Peyer's patch (tissue), 4 donors: Measurements from ENCODE around the gene ABHD3. TPM values are rescaled to one million over a fixed set of nuclear protein-coding genes. Genes with fewer than 3 reads are reported as not detected.

Experiments used
- DNase-seq, 3 donors: peaks; one replicate each; pipeline ENCODE4 v3.0.0-alpha.2; 2017 to 2019
- H3K27ac ChIP-seq, 4 donors: fragments of 200-600 bp; sonication (generic); one replicate each; pipeline ENCODE4 v1.5.1; 2016 to 2019
- H3K27me3 ChIP-seq, 2 donors: fragments of 200-600 bp; sonication (generic); one replicate each; pipeline ENCODE4 v1.5.1; 2019
- H3K36me3 ChIP-seq, 3 donors: fragments of 200-600 bp; sonication (generic); one replicate each; pipeline ENCODE4 v1.5.1; 2016 to 2019
- H3K4me1 ChIP-seq, 4 donors: fragments of 200-600 bp; sonication (generic); one replicate each; pipeline ENCODE4 v1.5.1; 2016 to 2019
- H3K4me3 ChIP-seq, 4 donors: fragments of 200-600 bp; sonication (generic); 1 replicate in 3 of 4; 2 replicates in 1 of 4; pipeline ENCODE4 v1.5.1; 2016 to 2019; ENCODE audit warnings: mild to moderate bottlenecking in 1 of 4
- H3K9me3 ChIP-seq, 4 donors: fragments of 200-600 bp; sonication (generic); one replicate each; pipeline ENCODE4 v1.5.1; 2016 to 2019; ENCODE audit warnings: mild to moderate bottlenecking in 1 of 4
- CTCF ChIP-seq, 6 experiments: fragments of 450-650 bp in 4 of 6; fragments of 200-600 bp in 2 of 6; sonication (generic) in 1 of 6; IDR thresholded peaks; one replicate each; pipeline ENCODE4 v1.5.1; 2017 to 2019; ENCODE audit warnings: antibody characterized with exemption in 6 of 6, mild to moderate bottlenecking in 3 of 6, moderate library complexity in 1 of 6
- POLR2A ChIP-seq, 2 donors: fragments of 450-650 bp; IDR thresholded peaks; one replicate each; pipeline ENCODE4 v1.5.1; 2017; ENCODE audit warnings: antibody characterized with exemption in 2 of 2, mild to moderate bottlenecking in 2 of 2, moderate library complexity in 2 of 2
- total RNA-seq, 4 donors: library from RNA; depleted of rRNA; stranded (reverse); fragments of >200 nt; gene quantifications; one replicate each; pipeline ENCODE4 v1.1.0, GENCODE V29; 2016

ABHD3 gene
- total RNA-seq, 4 donors from 2014 or later = 23.1 to 133 (median 47.2) TPM

- no peaks in the 10 kb centered on the region for H3K27me3 ChIP-seq
- H3K4me1 ChIP-seq = peaks cover 0 to 25% (median 6%) of the 10 kb centered on the region in 4 donors
- no peaks in the 10 kb centered on the region for H3K36me3 ChIP-seq
- no peaks in the 10 kb centered on the region for H3K9me3 ChIP-seq
- no peak overlapping the region for H3K27ac ChIP-seq
- no peak overlapping the region for H3K4me3 ChIP-seq
- no peak for DNase-seq
- no peak for TF ChIP-seq POLR2A (IDR thresholded peaks at IDR 0.05)
- no peak for TF ChIP-seq CTCF (IDR thresholded peaks at IDR 0.05)
These were observed 38.7 kb upstream of the ABHD3 start for GRCh38 chr18:21743166-21743832.

DNA sequence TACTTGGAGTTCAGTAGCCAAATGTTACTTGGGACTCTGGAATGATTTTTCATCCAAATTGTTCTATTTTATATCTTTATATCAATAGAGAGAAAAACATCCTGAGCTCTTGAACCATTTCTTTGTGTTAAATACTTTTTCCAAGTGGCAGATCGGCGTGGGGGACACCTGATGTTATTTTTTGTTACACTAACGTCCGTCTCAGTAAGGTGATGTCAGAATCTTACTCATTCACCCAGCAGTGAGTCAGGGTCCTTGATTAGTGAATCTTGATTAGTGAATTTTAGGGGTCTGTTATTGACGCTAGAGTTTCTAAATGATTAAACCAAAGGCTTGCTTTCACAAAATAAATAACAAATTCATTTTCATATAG is 37.7 kb upstream of the ABHD3 start:
- no peaks in the 10 kb centered on the region for H3K9me3 ChIP-seq
- peaks cover 0 to 25% (median 3%) of the 10 kb centered on the region in 4 donors for H3K4me1 ChIP-seq
- TF ChIP-seq POLR2A (IDR thresholded peaks at IDR 0.05) (no peak), CTCF (IDR thresholded peaks at IDR 0.05) (no peak)
- H3K27ac ChIP-seq = no peak overlapping the region
- H3K27me3 ChIP-seq = no peaks in the 10 kb centered on the region
- no peak for DNase-seq
- no peaks in the 10 kb centered on the region for H3K36me3 ChIP-seq
- H3K4me3 ChIP-seq = peak overlapping the region in 2 of 4 donors; percentile 94 to 100

DNA sequence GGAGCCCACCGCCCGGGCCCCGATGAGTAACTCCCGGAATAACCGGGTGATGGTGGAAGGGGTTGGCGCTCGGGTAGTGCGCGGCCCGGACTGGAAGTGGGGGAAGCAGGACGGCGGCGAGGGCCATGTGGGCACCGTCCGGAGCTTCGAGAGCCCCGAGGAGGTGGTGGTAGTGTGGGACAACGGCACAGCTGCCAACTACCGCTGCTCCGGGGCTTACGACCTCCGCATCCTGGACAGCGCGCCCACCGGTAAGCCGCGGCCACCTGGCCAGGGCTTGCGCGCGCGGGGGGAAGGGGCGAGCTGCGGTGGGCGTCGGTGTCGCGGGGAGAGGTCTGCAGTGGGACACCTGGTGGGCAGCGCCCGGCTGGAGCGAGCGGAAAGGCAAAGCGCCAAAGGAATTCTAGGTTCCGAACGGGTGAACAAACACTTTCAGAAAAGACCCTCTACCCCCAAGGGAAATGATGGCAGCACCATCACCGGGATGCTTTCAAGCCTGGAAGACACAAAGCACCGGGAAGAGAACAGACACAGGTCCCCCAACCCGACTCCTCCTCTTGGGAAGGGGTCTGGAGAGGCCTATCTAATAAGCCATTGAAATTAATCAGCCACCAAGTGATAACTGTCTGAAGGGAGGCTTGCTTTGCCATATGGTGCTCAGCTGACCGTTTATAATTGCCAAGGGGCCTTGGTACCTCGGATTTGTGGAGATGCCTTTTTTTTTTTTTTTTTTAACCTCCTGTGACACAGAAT is 37.2 kb upstream of the ABHD3 start:
- Histone ChIP-seq H3K36me3 (no peaks in the 10 kb centered on the region), H3K4me3 (peak overlapping the region; percentile 94 to 100 (median 98)), H3K9me3 (no peaks in the 10 kb centered on the region), H3K4me1 (peaks cover 0 to 25% (median 2%) of the 10 kb centered on the region in 4 donors), H3K27ac (peak overlapping the region; percentile 94 to 100 (median 98)), H3K27me3 (no peaks in the 10 kb centered on the region)
- no peak for TF ChIP-seq POLR2A (IDR thresholded peaks at IDR 0.05)
- TF ChIP-seq CTCF (IDR thresholded peaks at IDR 0.05) = peak in 1 of 6 experiments; percentile 2
- peak; percentile 28 to 62 (median 59) for DNase-seq

DNA sequence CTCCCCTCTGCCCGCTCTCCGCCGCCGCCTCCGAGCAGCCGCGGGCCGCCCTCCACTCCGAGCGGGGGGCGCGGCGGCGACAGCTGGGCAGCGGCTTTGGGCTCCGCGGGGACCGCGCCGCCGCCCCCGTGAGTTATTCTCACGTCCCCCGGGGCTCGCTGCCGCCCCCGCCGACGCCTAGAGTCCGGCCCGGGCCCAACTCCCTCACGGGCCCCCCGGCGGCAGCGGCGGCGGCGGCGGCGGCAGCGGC is 36.7 kb upstream of the ABHD3 start:
- H3K27ac ChIP-seq = peak overlapping the region; percentile 94 to 100 (median 98)
- H3K27me3 ChIP-seq = no peaks in the 10 kb centered on the region
- TF ChIP-seq CTCF (IDR thresholded peaks at IDR 0.05) (no peak), POLR2A (IDR thresholded peaks at IDR 0.05) (no peak)
- peak overlapping the region; percentile 94 to 100 (median 98) for H3K4me3 ChIP-seq
- peaks cover 0 to 25% (median 2%) of the 10 kb centered on the region in 4 donors for H3K4me1 ChIP-seq
- no peaks in the 10 kb centered on the region for H3K36me3 ChIP-seq
- DNase-seq = peak in 1 of 3 donors; percentile 33
- H3K9me3 ChIP-seq = no peaks in the 10 kb centered on the region

GRCh38 chr18:21740538-21741311 is 36.2 kb upstream of the ABHD3 start, which contains the start of gene MIB1:
Gene MIB1, plus strand, starts transcription at chr18:21740792. Its CDS starts 792 bp downstream, at chr18:21741584.
- DNase-seq = peak; percentile 97 to 100 (median 99)
- peak within 1 kb of the TSS; percentile 94 to 100 (median 98) for H3K4me3 ChIP-seq
- no peaks in the 10 kb centered on the region for H3K27me3 ChIP-seq
- TF ChIP-seq POLR2A (IDR thresholded peaks at IDR 0.05) (peak; percentile 44 to 70), CTCF (IDR thresholded peaks at IDR 0.05) (no peak)
- no peaks in the 10 kb centered on the region for H3K36me3 ChIP-seq
- peak within 1 kb of the TSS; percentile 94 to 100 (median 98) for H3K27ac ChIP-seq
- H3K9me3 ChIP-seq = no peaks in the 10 kb centered on the region
- H3K4me1 ChIP-seq = peaks cover 0 to 28% (median 2%) of the 10 kb centered on the region in 4 donors
